HCT116 (cell line): ENCODE measurements around the gene CACNA1E. TPM values are rescaled to one million over a fixed set of nuclear protein-coding genes. Genes with fewer than 3 reads are reported as not detected.
"Not testable (repeated sequence)": the region's sequence is repeated elsewhere in the genome, so short reads cannot be mapped to it uniquely, and the experiment has no call there.

Experiments
- ATAC-seq: fragments of 200-7000 bp; cut with Tn5 transposase; 2 replicates; pipeline ENCODE4 v1.9.1; 2020; ENCODE audit warnings: mild to moderate bottlenecking, moderate library complexity
- BruUV-seq: library from RNA; stranded (reverse); fragments of 400-500 nt; replicated peaks from 2 replicates; lab custom pipeline; 2021; lab: Mats Ljungman, UMichigan
- CTCF ChIA-PET: fragments of 300-600 bp; sonication (Branson Sonifier 250); formaldehyde crosslinking; loops from one replicate; lab custom pipeline; 2021; ENCODE audit warnings: antibody characterized with exemption; lab: Charles Lee
- POLR2A ChIA-PET: fragments of 300-600, 350-600 bp; sonication (Branson Sonifier 250); formaldehyde crosslinking; loops from one replicate; lab custom pipeline; 2021; ENCODE audit warnings: antibody characterized with exemption; lab: Charles Lee
- RAD21 ChIA-PET, 2 experiments: fragments of 300-600 bp; sonication (Branson Sonifier 250); formaldehyde crosslinking; loops; one replicate each; lab custom pipeline; 2023; ENCODE audit warnings: low total read pairs in 2 of 2; ENCODE audit not compliant: uncharacterized antibody in 2 of 2, unreplicated experiment in 2 of 2, low non-redundant PET in 1 of 2; lab: Charles Lee
- DNase-seq: peaks from one replicate; pipeline ENCODE4 v3.0.0-alpha.2; 2010; ENCODE audit warnings: low read depth, low spot score
- H2AFZ ChIP-seq: fragments of 200-600 bp; shearing (Covaris generic), sonication (generic); 2 replicates; pipeline ENCODE4 v1.6.1; 2017; ENCODE audit warnings: low read depth, mixed run types, mixed read lengths, antibody characterized with exemption, low read length; ENCODE audit not compliant: poor library complexity, severe bottlenecking
- H3K27ac ChIP-seq: 2 replicates; pipeline ENCODE4 v1.5.1; 2012; ENCODE audit warnings: low read depth, low read length
- H3K27me3 ChIP-seq: fragments of 200-600 bp; sonication (generic); 2 replicates; pipeline ENCODE4 v1.6.1; 2016; ENCODE audit warnings: mixed run types, low read length, mixed read lengths; ENCODE audit not compliant: insufficient read depth
- H3K36me3 ChIP-seq, 2 experiments: fragments of 200-500 bp in 1 of 2; fragments of 200-600 bp in 1 of 2; sonication (Bioruptor generic) in 1 of 2; sonication (generic) in 1 of 2; 2 replicates each; pipeline versions ENCODE4 v1.5.1 to v1.6.1; 2014 to 2016; ENCODE audit warnings: low read length in 2 of 2, inconsistent platforms in 1 of 2, mixed read lengths in 1 of 2, mixed run types in 1 of 2; ENCODE audit not compliant: insufficient read depth in 2 of 2, control insufficient read depth in 1 of 2
- H3K4me1 ChIP-seq, 2 experiments: fragments of 200-600 bp in 1 of 2; sonication (generic) in 1 of 2; 2 replicates each; pipeline versions ENCODE4 v1.5.1 to v1.6.1; 2012 to 2017; ENCODE audit warnings: low read length in 2 of 2, inconsistent platforms in 1 of 2, mild to moderate bottlenecking in 1 of 2, mixed read lengths in 1 of 2, mixed run types in 1 of 2, moderate library complexity in 1 of 2; ENCODE audit not compliant: insufficient read depth in 2 of 2, control insufficient read depth in 1 of 2
- H3K4me2 ChIP-seq: fragments of 200-600 bp; sonication (generic); 2 replicates; pipeline ENCODE4 v1.6.1; 2017; ENCODE audit warnings: mixed run types, low read length, mixed read lengths
- H3K4me3 ChIP-seq, 2 experiments: fragments of 200-600 bp in 1 of 2; sonication (generic) in 1 of 2; replicated peaks in 1 of 2; 2 replicates each; pipeline ENCODE4 v1.5.1; 2011 to 2016; ENCODE audit warnings: low read length in 2 of 2, control low read depth in 1 of 2, low read depth in 1 of 2, mild to moderate bottlenecking in 1 of 2, mixed read lengths in 1 of 2, mixed run types in 1 of 2
- H3K79me2 ChIP-seq: fragments of 200-600 bp; sonication (generic); 2 replicates; pipeline ENCODE4 v1.6.1; 2017; ENCODE audit warnings: mild to moderate bottlenecking, mixed run types, low read length, moderate library complexity, mixed read lengths; ENCODE audit not compliant: insufficient read depth
- H3K9ac ChIP-seq: fragments of 200-600 bp; sonication (generic); 2 replicates; pipeline ENCODE4 v1.6.1; 2016; ENCODE audit warnings: low read length, mixed read lengths
- H3K9me2 ChIP-seq: fragments of 200-600 bp; sonication (generic), shearing (Covaris generic); 2 replicates; pipeline ENCODE4 v1.6.1; 2017; ENCODE audit warnings: mixed run types, mild to moderate bottlenecking, moderate library complexity; ENCODE audit not compliant: insufficient read depth
- H3K9me3 ChIP-seq, 2 experiments: fragments of 200-500 bp in 1 of 2; fragments of 200-600 bp in 1 of 2; sonication (Bioruptor generic) in 1 of 2; sonication (generic) in 1 of 2; 2 replicates each; pipeline ENCODE4 v1.6.1; 2014 to 2017; ENCODE audit warnings: low read length in 2 of 2, mixed read lengths in 2 of 2, inconsistent platforms in 1 of 2, low read depth in 1 of 2, mild to moderate bottlenecking in 1 of 2, mixed run types in 1 of 2, moderate library complexity in 1 of 2; ENCODE audit not compliant: control insufficient read depth in 1 of 2, insufficient read depth in 1 of 2
- H4K20me1 ChIP-seq: fragments of 200-600 bp; sonication (generic), shearing (Covaris generic); 2 replicates; pipeline ENCODE4 v1.6.1; 2017; ENCODE audit warnings: mixed run types, mild to moderate bottlenecking, moderate library complexity; ENCODE audit not compliant: insufficient read depth
- CBX3 ChIP-seq: IDR thresholded peaks from 2 replicates; pipeline ENCODE4 v1.6.1; 2012; ENCODE audit warnings: low read depth
- SRF ChIP-seq: IDR thresholded peaks from 2 replicates; pipeline ENCODE4 v1.6.1; 2012; ENCODE audit warnings: low read depth
- YY1 ChIP-seq: IDR thresholded peaks from 2 replicates; pipeline ENCODE4 v1.6.1; 2011; ENCODE audit warnings: low read length, low read depth, moderate library complexity, mild to moderate bottlenecking; ENCODE audit not compliant: insufficient replicate concordance; ENCODE audit errors: extremely low read depth
- intact Hi-C: fragments of 100-400 bp; cut with micrococcal nuclease; formaldehyde crosslinking; loops from 2 replicates; pipeline ENCODE4 v1.10.0; 2022
- total RNA-seq: library from RNA; stranded (reverse); gene quantifications from one replicate; pipeline ENCODE4 v1.2.1, GENCODE V29; 2021; ENCODE audit not compliant: unreplicated experiment

CACNA1E gene
- total RNA-seq, 1 experiment from 2014 or later = 0.02 TPM

- TF ChIP-seq YY1 = no peak
These were observed 58.1 kb downstream of the CACNA1E start (continued) for GRCh38 chr1:181541458-181541857.

GRCh38 chr1:181541947-181542346 is 58.6 kb downstream of the CACNA1E start:
- TF ChIP-seq CBX3 (no peak), SRF (no peak)
- Histone ChIP-seq H3K9me2 (no peaks in the 10 kb centered on the region), H3K4me3 (no peak overlapping the region), H2AFZ (no peak overlapping the region), H3K9ac (no peak overlapping the region), H3K27me3 (peaks cover 76% of the 10 kb centered on the region), H3K36me3 (no peaks in the 10 kb centered on the region), H3K79me2 (no peaks in the 10 kb centered on the region), H4K20me1 (no peaks in the 10 kb centered on the region), H3K4me1 (no peaks in the 10 kb centered on the region), H3K9me3 (no peaks in the 10 kb centered on the region), H3K27ac (no peak overlapping the region), H3K4me2 (no peak overlapping the region)
- CTCF ChIA-PET = no interaction called here
- RAD21 ChIA-PET = no interaction called here
- BruUV-seq = no TSS peak
- intact Hi-C loops = no loop called here
- POLR2A ChIA-PET = no interaction called here
- no peak for ATAC-seq
- no peak for DNase-seq

DNA sequence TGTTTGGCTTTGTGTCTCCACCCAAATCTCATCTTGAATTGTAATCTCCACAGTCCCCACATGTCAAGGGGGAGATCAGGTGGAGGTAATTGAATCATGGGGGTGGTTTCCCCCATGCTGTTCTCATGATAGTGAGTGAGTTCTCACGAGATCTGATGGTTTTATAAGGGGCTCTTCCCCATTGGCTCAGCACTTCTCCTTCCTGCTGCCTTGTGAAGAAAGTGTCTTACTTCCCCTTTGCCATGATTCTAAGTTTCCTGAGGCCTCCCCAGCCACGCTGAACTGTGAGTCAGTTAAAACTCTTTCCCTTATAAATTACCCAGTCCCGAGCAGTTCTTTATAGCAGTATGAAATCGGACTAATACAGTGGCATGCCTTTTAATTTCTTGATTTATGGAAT is 59.1 kb downstream of the CACNA1E start:
- H3K4me2 ChIP-seq, ATAC-seq, H3K4me3 ChIP-seq, DNase-seq, H3K9me3 ChIP-seq, H2AFZ ChIP-seq, H3K27ac ChIP-seq, POLR2A ChIA-PET, H4K20me1 ChIP-seq, H3K36me3 ChIP-seq, H3K9me2 ChIP-seq, H3K79me2 ChIP-seq, intact Hi-C loops, H3K9ac ChIP-seq, H3K4me1 ChIP-seq, BruUV-seq, CTCF ChIA-PET, RAD21 ChIA-PET: not testable (repeated sequence)
- H3K27me3 ChIP-seq = peaks cover 81% of the 10 kb centered on the region
